GM12892 (cell line): ENCODE data around the gene SH3RF3.

Experiments
- POLR2A ChIP-seq: IDR thresholded peaks from 2 replicates; pipeline ENCODE4 v1.6.1; 2011; ENCODE audit warnings: low read depth, low read length, control low read depth
- POLR2AphosphoS5 ChIP-seq: IDR thresholded peaks from 2 replicates; pipeline ENCODE4 v1.6.1; 2011; ENCODE audit warnings: low read depth, low read length, control low read depth

DNA sequence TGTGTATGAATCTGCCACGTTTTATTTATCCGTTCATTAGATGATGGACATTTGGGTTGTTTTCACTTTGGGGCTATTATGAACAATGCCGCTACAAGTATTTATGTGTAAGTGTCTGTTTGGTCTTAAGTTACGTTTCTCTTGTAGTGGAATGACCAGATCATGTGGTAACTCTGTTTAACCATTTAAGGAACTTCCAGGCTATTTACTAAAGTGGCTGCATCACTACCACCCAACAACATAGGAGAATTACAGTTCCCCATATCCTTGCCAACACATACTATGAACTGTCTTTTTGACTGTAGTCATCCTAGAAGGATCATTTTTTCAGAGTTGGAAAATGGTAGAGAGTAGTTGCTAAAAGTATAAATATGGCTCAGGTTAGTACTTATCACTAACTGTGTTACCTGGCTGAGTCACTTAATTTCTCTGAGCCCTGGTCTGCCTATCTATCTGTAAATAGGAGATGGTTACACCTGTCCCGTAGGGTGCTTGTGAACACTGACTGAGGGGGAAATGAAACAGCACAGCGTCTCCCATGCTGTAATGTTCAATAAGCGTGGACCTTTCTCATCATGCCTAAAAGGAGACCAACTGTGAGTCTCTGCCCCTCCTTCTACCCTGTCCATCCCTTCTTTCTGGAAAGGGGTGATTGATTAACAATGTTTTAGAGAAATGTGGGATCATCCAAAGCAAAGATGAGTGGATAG is 103.1 kb downstream of the SH3RF3 start:
- TF ChIP-seq POLR2A: no peak
- no peak for TF ChIP-seq POLR2AphosphoS5
